Caco-2 (cell line): ENCODE data around the gene PRRC1. TPM values are rescaled to one million over a fixed set of nuclear protein-coding genes. Genes with fewer than 3 reads are reported as not detected.

ENCODE experiments used
- BruUV-seq: library from RNA; stranded (reverse); fragments of 400-500 nt; replicated peaks from 2 replicates; lab custom pipeline; 2021; lab: Mats Ljungman, UMichigan
- CTCF ChIA-PET: fragments of 300-600 bp; sonication (Branson Sonifier 250); formaldehyde crosslinking; loops from one replicate; lab custom pipeline; 2022; ENCODE audit warnings: antibody characterized with exemption; lab: Charles Lee
- POLR2A ChIA-PET: fragments of 300-600 bp; sonication (Branson Sonifier 250); formaldehyde crosslinking; loops from one replicate; lab custom pipeline; 2022; ENCODE audit warnings: antibody characterized with exemption; lab: Charles Lee
- DNase-seq, 2 experiments: peaks; one replicate each; pipeline versions ENCODE4 v3.0.0 to v3.0.0-alpha.2; 2020 to 2022
- H3K27me3 ChIP-seq: replicated peaks from 2 replicates; pipeline ENCODE4 v1.6.0; 2011; ENCODE audit warnings: low read length; ENCODE audit not compliant: control insufficient read depth, insufficient read depth
- H3K36me3 ChIP-seq: 2 replicates; pipeline ENCODE4 v1.5.1; 2011; ENCODE audit warnings: low read length; ENCODE audit not compliant: control insufficient read depth, insufficient read depth
- H3K4me1 ChIP-seq: fragments of 250-450 bp; sonication (Bioruptor Pico); 2 replicates; pipeline ENCODE4 v1.5.1; 2020; ENCODE audit warnings: mild to moderate bottlenecking
- H3K4me3 ChIP-seq: 2 replicates; pipeline ENCODE4 v1.5.1; 2011; ENCODE audit warnings: low read depth, mild to moderate bottlenecking, control low read depth, low read length
- H3K9me3 ChIP-seq: fragments of 250-450 bp; sonication (Bioruptor Pico); 2 replicates; pipeline ENCODE4 v1.5.1; 2020; ENCODE audit warnings: mild to moderate bottlenecking, moderate library complexity
- H3K27ac Mint-ChIP-seq: one replicate; pipeline ENCODE4 v1.8.0; 2022; ENCODE audit warnings: mixed read lengths; ENCODE audit not compliant: unreplicated experiment
- H3K27me3 Mint-ChIP-seq: one replicate; pipeline ENCODE4 v1.8.0; 2022; ENCODE audit warnings: mixed read lengths; ENCODE audit not compliant: insufficient read depth, unreplicated experiment
- H3K36me3 Mint-ChIP-seq: one replicate; pipeline ENCODE4 v1.8.0; 2022; ENCODE audit warnings: mild to moderate bottlenecking, mixed read lengths; ENCODE audit not compliant: insufficient read depth, unreplicated experiment
- H3K4me1 Mint-ChIP-seq: one replicate; pipeline ENCODE4 v1.8.0; 2022; ENCODE audit warnings: low read depth, mixed read lengths; ENCODE audit not compliant: unreplicated experiment
- H3K4me3 Mint-ChIP-seq: one replicate; pipeline ENCODE4 v1.8.0; 2022; ENCODE audit warnings: mild to moderate bottlenecking, moderate library complexity, mixed read lengths; ENCODE audit not compliant: unreplicated experiment
- H3K9me3 Mint-ChIP-seq: one replicate; pipeline ENCODE4 v1.8.0; 2022; ENCODE audit warnings: mixed read lengths; ENCODE audit not compliant: unreplicated experiment
- intact Hi-C: fragments of 100-400 bp; cut with micrococcal nuclease; formaldehyde crosslinking; loops from one replicate; pipeline ENCODE4 v1.10.0; 2022; ENCODE audit not compliant: unreplicated experiment
- total RNA-seq: library from RNA; stranded (reverse); gene quantifications from 2 replicates; pipeline ENCODE4 v1.2.3, GENCODE V29; 2022
- TF ChIP-seq, protein P1 (sequence below), 2 experiments: fragments of 200-600 bp in 1 of 2; IDR thresholded peaks; 1 replicate in 1 of 2; 2 replicates in 1 of 2; pipeline versions ENCODE4 v1.5.1 to v1.8.0; 2011 to 2022; ENCODE audit warnings: antibody characterized with exemption in 1 of 2, control low read depth in 1 of 2, inconsistent platforms in 1 of 2, low read depth in 1 of 2, low read length in 1 of 2, mild to moderate bottlenecking in 1 of 2, moderate library complexity in 1 of 2; ENCODE audit not compliant: insufficient read depth in 1 of 2, severe bottlenecking in 1 of 2, unreplicated experiment in 1 of 2

The PRRC1 gene
- total RNA-seq, 1 experiment from 2014 or later, result 81.7 TPM

DNA sequence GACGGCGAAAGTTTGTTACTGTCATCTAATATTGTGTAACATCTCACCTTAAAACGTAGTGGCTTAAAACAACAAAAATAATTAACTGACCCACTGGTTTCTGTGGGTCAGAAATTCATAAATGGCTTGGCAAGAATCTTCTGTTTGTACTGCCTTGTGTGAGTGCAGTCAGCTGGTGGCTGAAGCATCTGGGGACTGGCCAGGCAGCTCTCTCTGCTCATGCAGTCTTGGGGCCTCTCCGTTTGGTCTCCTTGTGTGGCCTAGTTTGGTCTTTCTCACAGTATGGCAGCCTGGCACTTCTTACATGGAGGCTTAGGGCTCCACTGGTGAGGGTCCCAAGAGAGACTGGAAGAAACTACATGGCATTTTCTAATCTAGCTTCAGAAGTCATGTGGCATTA, 82.4 kb downstream of the PRRC1 start:
- Histone ChIP-seq H3K36me3 (no peaks in the 10 kb centered on the region), H3K4me3 (no peak overlapping the region), H3K4me1 (no peaks in the 10 kb centered on the region), H3K27me3 (no peaks in the 10 kb centered on the region), H3K9me3 (no peaks in the 10 kb centered on the region)
- POLR2A ChIA-PET, result no interaction called here
- Mint-ChIP-seq H3K27me3 (no peaks in the 10 kb centered on the region), H3K4me1 (no peaks in the 10 kb centered on the region), H3K36me3 (no peaks in the 10 kb centered on the region), H3K27ac (no peak overlapping the region), H3K4me3 (no peak overlapping the region), H3K9me3 (peaks cover 8% of the 10 kb centered on the region)
- intact Hi-C loops, result no loop called here
- DNase-seq, result no peak
- CTCF ChIA-PET, result no interaction called here
- TF ChIP-seq, protein P1, sequence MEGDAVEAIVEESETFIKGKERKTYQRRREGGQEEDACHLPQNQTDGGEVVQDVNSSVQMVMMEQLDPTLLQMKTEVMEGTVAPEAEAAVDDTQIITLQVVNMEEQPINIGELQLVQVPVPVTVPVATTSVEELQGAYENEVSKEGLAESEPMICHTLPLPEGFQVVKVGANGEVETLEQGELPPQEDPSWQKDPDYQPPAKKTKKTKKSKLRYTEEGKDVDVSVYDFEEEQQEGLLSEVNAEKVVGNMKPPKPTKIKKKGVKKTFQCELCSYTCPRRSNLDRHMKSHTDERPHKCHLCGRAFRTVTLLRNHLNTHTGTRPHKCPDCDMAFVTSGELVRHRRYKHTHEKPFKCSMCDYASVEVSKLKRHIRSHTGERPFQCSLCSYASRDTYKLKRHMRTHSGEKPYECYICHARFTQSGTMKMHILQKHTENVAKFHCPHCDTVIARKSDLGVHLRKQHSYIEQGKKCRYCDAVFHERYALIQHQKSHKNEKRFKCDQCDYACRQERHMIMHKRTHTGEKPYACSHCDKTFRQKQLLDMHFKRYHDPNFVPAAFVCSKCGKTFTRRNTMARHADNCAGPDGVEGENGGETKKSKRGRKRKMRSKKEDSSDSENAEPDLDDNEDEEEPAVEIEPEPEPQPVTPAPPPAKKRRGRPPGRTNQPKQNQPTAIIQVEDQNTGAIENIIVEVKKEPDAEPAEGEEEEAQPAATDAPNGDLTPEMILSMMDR (IDR thresholded peaks at IDR 0.05; ENCODE audit: insufficient read depth in 1 of 2, low read depth in 1 of 2, low read length in 1 of 2, severe bottlenecking in 1 of 2, unreplicated experiment in 1 of 2), result no peak
- BruUV-seq, result no TSS peak

DNA sequence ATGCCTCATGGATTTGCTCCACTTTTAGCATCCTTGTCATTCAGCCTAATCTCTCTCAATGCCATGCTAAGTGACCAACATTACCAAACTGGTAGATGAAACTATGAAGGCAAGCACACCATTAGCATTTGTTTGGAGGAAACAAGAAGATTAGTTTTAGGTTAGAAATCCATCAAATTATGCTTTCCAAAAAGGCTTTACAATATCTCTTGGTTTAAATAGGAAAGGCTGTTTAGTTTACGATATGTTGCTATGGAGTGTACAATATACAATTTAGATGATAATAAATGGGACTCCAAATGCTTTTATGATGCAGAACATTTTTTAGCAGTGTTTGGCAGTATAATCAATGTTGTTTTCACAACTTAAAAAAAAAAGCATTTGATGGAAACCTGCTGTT, 83.7 kb downstream of the PRRC1 start:
- TF ChIP-seq, protein P1 (IDR thresholded peaks at IDR 0.05; ENCODE audit: insufficient read depth in 1 of 2, low read depth in 1 of 2, low read length in 1 of 2, severe bottlenecking in 1 of 2, unreplicated experiment in 1 of 2), result no peak
- Histone ChIP-seq H3K36me3 (no peaks in the 10 kb centered on the region), H3K9me3 (no peaks in the 10 kb centered on the region), H3K4me1 (no peaks in the 10 kb centered on the region), H3K4me3 (no peak overlapping the region), H3K27me3 (no peaks in the 10 kb centered on the region)
- H3K27me3 Mint-ChIP-seq, result no peaks in the 10 kb centered on the region
- no peak overlapping the region for H3K4me3 Mint-ChIP-seq
- no peaks in the 10 kb centered on the region for H3K36me3 Mint-ChIP-seq
- BruUV-seq, result no TSS peak
- ChIA-PET POLR2A (interaction anchor here (0.6 kb wide), 1 partner anchor 101 kb away, joined by 6 read pairs; no protein-coding TSS in a partner anchor), CTCF (no interaction called here)
- no peak for DNase-seq
- intact Hi-C loops, result no loop called here
- H3K27ac Mint-ChIP-seq, result no peak overlapping the region
- no peaks in the 10 kb centered on the region for H3K4me1 Mint-ChIP-seq
- H3K9me3 Mint-ChIP-seq, result peaks cover 8% of the 10 kb centered on the region

DNA sequence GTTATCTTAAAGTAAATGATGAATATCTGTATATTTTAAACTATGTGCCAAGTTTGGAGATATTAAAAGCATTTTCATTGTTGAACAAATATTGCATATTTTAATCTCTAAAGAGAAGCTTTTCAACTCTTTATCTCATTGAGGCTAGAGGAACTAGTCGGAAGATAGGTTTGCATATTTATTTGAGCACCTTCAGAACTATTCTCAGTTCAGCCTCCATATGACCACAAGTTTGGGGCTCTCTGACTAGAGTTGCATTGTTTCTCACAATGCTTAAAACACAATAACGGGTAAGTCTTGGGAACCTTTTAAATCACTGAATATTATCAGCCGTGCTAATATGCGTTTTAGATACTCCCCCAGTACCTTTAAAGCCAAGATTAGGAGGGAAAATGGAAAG, 84.2 kb downstream of the PRRC1 start:
- H3K36me3 Mint-ChIP-seq, result no peaks in the 10 kb centered on the region
- H3K4me1 ChIP-seq, result no peaks in the 10 kb centered on the region
- H3K4me3 ChIP-seq, result no peak overlapping the region
- H3K9me3 Mint-ChIP-seq, result peaks cover 8% of the 10 kb centered on the region
- H3K9me3 ChIP-seq, result no peaks in the 10 kb centered on the region
- H3K36me3 ChIP-seq, result no peaks in the 10 kb centered on the region
- CTCF ChIA-PET, result no interaction called here
- H3K27ac Mint-ChIP-seq, result no peak overlapping the region
- H3K27me3 ChIP-seq, result no peaks in the 10 kb centered on the region
- TF ChIP-seq, protein P1 (IDR thresholded peaks at IDR 0.05; ENCODE audit: insufficient read depth in 1 of 2, low read depth in 1 of 2, low read length in 1 of 2, severe bottlenecking in 1 of 2, unreplicated experiment in 1 of 2), result no peak
- H3K4me1 Mint-ChIP-seq, result no peaks in the 10 kb centered on the region
- BruUV-seq, result no TSS peak
- POLR2A ChIA-PET, result interaction anchor here (0.6 kb wide), 1 partner anchor 100 kb away, joined by 6 read pairs; no protein-coding TSS in a partner anchor
- H3K27me3 Mint-ChIP-seq, result no peaks in the 10 kb centered on the region
- H3K4me3 Mint-ChIP-seq, result no peak overlapping the region
- intact Hi-C loops, result no loop called here
- no peak for DNase-seq
